MCF 10A (cell line): ENCODE data around the gene MYO1D. TPM values are rescaled to one million over a fixed set of nuclear protein-coding genes. Genes with fewer than 3 reads are reported as not detected.

ENCODE experiments used
- BruUV-seq: library from RNA; stranded (reverse); fragments of 400-500 nt; replicated peaks from 2 replicates; lab custom pipeline; 2021; lab: Mats Ljungman, UMichigan
- CTCF ChIA-PET: fragments of 300-600 bp; sonication (Branson Sonifier 250); formaldehyde crosslinking; extraction: SDS; loops from one replicate; lab custom pipeline; 2021; ENCODE audit warnings: antibody characterized with exemption, inconsistent platforms; lab: Yijun Ruan, JAX
- POLR2A ChIA-PET: fragments of 300-600, 350-650 bp; sonication (Branson Sonifier 250); formaldehyde crosslinking; extraction: SDS; loops from one replicate; lab custom pipeline; 2020; ENCODE audit warnings: antibody characterized with exemption, inconsistent platforms; lab: Yijun Ruan, JAX
- DNase-seq: peaks from one replicate; pipeline ENCODE4 v3.0.0-alpha.2; 2018; ENCODE audit not compliant: unreplicated experiment
- H3K27ac Mint-ChIP-seq: one replicate; pipeline ENCODE4 v1.8.0; 2022; ENCODE audit warnings: mild to moderate bottlenecking, low read depth, mixed read lengths; ENCODE audit not compliant: unreplicated experiment
- H3K27me3 Mint-ChIP-seq: one replicate; pipeline ENCODE4 v1.8.0; 2022; ENCODE audit warnings: mixed read lengths; ENCODE audit not compliant: insufficient read depth, unreplicated experiment
- H3K36me3 Mint-ChIP-seq: one replicate; pipeline ENCODE4 v1.8.0; 2022; ENCODE audit warnings: mild to moderate bottlenecking, moderate library complexity, mixed read lengths; ENCODE audit not compliant: insufficient read depth, unreplicated experiment
- H3K4me1 Mint-ChIP-seq: one replicate; pipeline ENCODE4 v1.8.0; 2022; ENCODE audit warnings: mixed read lengths; ENCODE audit not compliant: insufficient read depth, unreplicated experiment
- H3K4me3 Mint-ChIP-seq: one replicate; pipeline ENCODE4 v1.8.0; 2022; ENCODE audit warnings: mild to moderate bottlenecking, moderate library complexity, mixed read lengths; ENCODE audit not compliant: unreplicated experiment
- H3K9me3 Mint-ChIP-seq: one replicate; pipeline ENCODE4 v1.8.0; 2022; ENCODE audit warnings: mixed read lengths; ENCODE audit not compliant: unreplicated experiment
- CTCF ChIP-seq: fragments of 200-600 bp; IDR thresholded peaks from one replicate; pipeline ENCODE4 v1.8.0; 2022; ENCODE audit warnings: antibody characterized with exemption, mild to moderate bottlenecking; ENCODE audit not compliant: unreplicated experiment
- intact Hi-C: fragments of 100-400 bp; cut with micrococcal nuclease; formaldehyde crosslinking; loops from 2 replicates; pipeline ENCODE4 v1.14.1; 2022
- total RNA-seq: library from RNA; stranded (reverse); gene quantifications from 2 replicates; pipeline ENCODE4 v1.2.3, GENCODE V29; 2022

MYO1D gene
- total RNA-seq, 1 experiment from 2014 or later = 30.5 TPM

GRCh38 chr17:32879134-32879533, 2.2 kb upstream of the MYO1D start:
- H3K4me1 Mint-ChIP-seq = peaks cover 10% of the 10 kb centered on the region
- no peak for DNase-seq
- no TSS peak for BruUV-seq
- no peaks in the 10 kb centered on the region for H3K9me3 Mint-ChIP-seq
- ChIA-PET CTCF (interaction anchor here (0.7 to 4.8 kb wide), 10 partner anchors 16 to 796 kb away, joined by 3 to 213 read pairs (median 11); a partner anchor contains a TSS), POLR2A (interaction anchor here (0.6 kb wide), 1 partner anchor 639 kb away, joined by 3 read pairs; no protein-coding TSS in a partner anchor)
- TF ChIP-seq CTCF = no peak
- no peak overlapping the region for H3K27ac Mint-ChIP-seq
- H3K4me3 Mint-ChIP-seq = no peak overlapping the region
- intact Hi-C loops = loop anchor here (5.0 to 10.0 kb wide), 3 partner anchors 33 to 116 kb away; partner anchors contain the start of gene SPACA3
- no peaks in the 10 kb centered on the region for H3K36me3 Mint-ChIP-seq
- no peaks in the 10 kb centered on the region for H3K27me3 Mint-ChIP-seq

GRCh38 chr17:32878211-32878610, 1.3 kb upstream of the MYO1D start:
- H3K27ac Mint-ChIP-seq = peak overlapping the region; percentile 52

GRCh38 chr17:32877164-32877764, 340 bp upstream of the MYO1D start:
- peaks cover 17% of the 10 kb centered on the region for H3K4me1 Mint-ChIP-seq
- peak; percentile 86 for DNase-seq
- no peaks in the 10 kb centered on the region for H3K36me3 Mint-ChIP-seq
- H3K27ac Mint-ChIP-seq = peak overlapping the region; percentile 52
- no peaks in the 10 kb centered on the region for H3K27me3 Mint-ChIP-seq
- no TSS peak for BruUV-seq
- peak; percentile 93 for TF ChIP-seq CTCF
- peak overlapping the region; percentile 77 for H3K4me3 Mint-ChIP-seq
- intact Hi-C loops = loop anchor here (1.0 to 10.0 kb wide), 5 partner anchors 35 to 874 kb away; partner anchors contain the start of gene SPACA3
- POLR2A ChIA-PET = interaction anchor here (0.6 to 4.9 kb wide), 23 partner anchors 13 to 433 kb away, joined by 3 to 78 read pairs (median 5); partner anchors contain the start of genes CDK5R1 and PSMD11
- CTCF ChIA-PET = interaction anchor here (0.6 to 4.8 kb wide), 59 partner anchors 8 to 1018 kb away, joined by 3 to 213 read pairs (median 4); a partner anchor contains a TSS
- H3K9me3 Mint-ChIP-seq = no peaks in the 10 kb centered on the region

More at GRCh38 chr17:32878211-32878610, 1.3 kb upstream of the MYO1D start:
- intact Hi-C loops = loop anchor here (5.0 to 10.0 kb wide), 3 partner anchors 34 to 117 kb away; partner anchors contain the start of gene SPACA3
- no peaks in the 10 kb centered on the region for H3K36me3 Mint-ChIP-seq
- H3K4me1 Mint-ChIP-seq = peaks cover 13% of the 10 kb centered on the region
- no peak for TF ChIP-seq CTCF
- no peaks in the 10 kb centered on the region for H3K27me3 Mint-ChIP-seq
- H3K4me3 Mint-ChIP-seq = no peak overlapping the region
- no peaks in the 10 kb centered on the region for H3K9me3 Mint-ChIP-seq
- BruUV-seq = no TSS peak
- POLR2A ChIA-PET = interaction anchor here (1.1 to 4.9 kb wide), 8 partner anchors 24 to 99 kb away, joined by 3 to 78 read pairs (median 17); no protein-coding TSS in a partner anchor
- peak; percentile 77 for DNase-seq
- CTCF ChIA-PET = interaction anchor here (0.6 to 4.8 kb wide), 35 partner anchors 7 to 873 kb away, joined by 3 to 213 read pairs (median 10); a partner anchor contains a TSS

- H3K36me3 Mint-ChIP-seq = no peaks in the 10 kb centered on the region
- TF ChIP-seq CTCF = no peak
- ChIA-PET POLR2A (interaction anchor here (0.7 to 4.9 kb wide), 18 partner anchors 9 to 389 kb away, joined by 3 to 78 read pairs (median 6); partner anchors contain the start of gene CDK5R1), CTCF (interaction anchor here (0.6 to 4.8 kb wide), 23 partner anchors 8 to 413 kb away, joined by 3 to 213 read pairs (median 15); no protein-coding TSS in a partner anchor)
- DNase-seq = no peak
- no peaks in the 10 kb centered on the region for H3K27me3 Mint-ChIP-seq
- BruUV-seq = TSS peak; percentile 46
- no peaks in the 10 kb centered on the region for H3K9me3 Mint-ChIP-seq
- peak overlapping the region; percentile 77 for H3K4me3 Mint-ChIP-seq
- intact Hi-C loops = loop anchor here (2.0 to 10.0 kb wide), 4 partner anchors 36 to 875 kb away; partner anchors contain the start of gene SPACA3
- H3K4me1 Mint-ChIP-seq = peaks cover 21% of the 10 kb centered on the region
- peak overlapping the region; percentile 57 for H3K27ac Mint-ChIP-seq
Measured at GRCh38 chr17:32875923-32876416, 954 bp downstream of the MYO1D start.
